K562 (cell line): Measurements from ENCODE around the gene SLC25A10. TPM values are rescaled to one million over a fixed set of nuclear protein-coding genes. Genes with fewer than 3 reads are reported as not detected.

Experiments used
- CC2D1A ChIP-seq: fragments of 450-650 bp; IDR thresholded peaks from 2 replicates; pipeline ENCODE4 v1.6.1; 2017; ENCODE audit warnings: mild to moderate bottlenecking
- L3MBTL2 ChIP-seq: fragments of 450-650 bp; IDR thresholded peaks from 2 replicates; pipeline ENCODE4 v1.6.1; 2016; ENCODE audit warnings: mild to moderate bottlenecking, moderate library complexity
- POLR2B ChIP-seq: fragments of 450-650 bp; IDR thresholded peaks from 2 replicates; pipeline ENCODE4 v1.6.1; 2018; ENCODE audit warnings: low read depth; ENCODE audit not compliant: partially characterized antibody
- SIRT6 ChIP-seq: IDR thresholded peaks from one replicate; pipeline ENCODE4 v1.6.1; 2012; ENCODE audit warnings: low read depth, mild to moderate bottlenecking, control low read depth, inconsistent platforms, low read length, moderate library complexity
- SMARCB1 ChIP-seq: IDR thresholded peaks from 2 replicates; pipeline ENCODE4 v1.6.1; 2011; ENCODE audit warnings: improper control_type of control experiment, low read depth; ENCODE audit not compliant: insufficient read length
- ZNF764 ChIP-seq: fragments of 250-450 bp; sonication (Bioruptor Pico); IDR thresholded peaks from 2 replicates; pipeline ENCODE4 v1.4.0; 2020; ENCODE audit warnings: low read depth, mild to moderate bottlenecking, moderate library complexity
- polyA plus RNA-seq, 8 experiments: library from polyadenylated mRNA; depleted of rRNA in 4 of 8; stranded (reverse) in 5 of 8; unstranded in 3 of 8; fragments of >200 nt; fragmentation: Nextera tagmentation in 2 of 8; fragmentation: Illumina TruSeq in 1 of 8; extraction: Ambion mirVana in 2 of 8; extraction: Trizol in 1 of 8; gene quantifications; 2 replicates each; pipeline versions ENCODE4 v1.2.1 to v1.2.3, GENCODE V29; 2011 to 2014; ENCODE audit warnings: inconsistent platforms in 1 of 8, missing spikeins in 1 of 8
- total RNA-seq, 7 experiments: library from RNA; depleted of rRNA in 6 of 7; stranded (reverse); fragments of >200 nt in 6 of 7; fragmentation: Illumina TruSeq in 2 of 7; extraction: Trizol in 2 of 7; gene quantifications; 2 replicates each; pipeline versions ENCODE4 v1.2.1 to v1.2.3, GENCODE V29; 2011 to 2021; ENCODE audit warnings: low replicate concordance in 1 of 7
- TF ChIP-seq, protein P1 (sequence below), 2 experiments: fragments of 450-650 bp; IDR thresholded peaks; 2 replicates each; pipeline ENCODE4 v1.6.1; 2018; ENCODE audit warnings: mild to moderate bottlenecking in 2 of 2, low read depth in 1 of 2; ENCODE audit not compliant: partially characterized antibody in 2 of 2
- TF ChIP-seq, protein P2 (sequence below): IDR thresholded peaks from 2 replicates; pipeline ENCODE4 v1.6.1; 2011; ENCODE audit warnings: borderline replicate concordance, low read depth, mild to moderate bottlenecking, moderate library complexity, low read length; ENCODE audit not compliant: insufficient read depth, poor library complexity, severe bottlenecking
- TF ChIP-seq, protein P3 (sequence below): sonication (generic); formaldehyde crosslinking; IDR thresholded peaks from 2 replicates; pipeline ENCODE4 v1.8.0; 2023; ENCODE audit warnings: mild to moderate bottlenecking, missing genetic modification reagents
- TF ChIP-seq, protein P4 (sequence below): sonication (generic); formaldehyde crosslinking; IDR thresholded peaks from 2 replicates; pipeline ENCODE4 v1.8.1; 2023; ENCODE audit warnings: mild to moderate bottlenecking, missing genetic modification reagents

Gene SLC25A10
- total and polyA plus RNA-seq, 9 of the 15 experiments (the other 6 are each of a cell fraction or from before 2014, with no cell fraction given) = 0.10 to 85.6 (median 34.3) TPM

DNA sequence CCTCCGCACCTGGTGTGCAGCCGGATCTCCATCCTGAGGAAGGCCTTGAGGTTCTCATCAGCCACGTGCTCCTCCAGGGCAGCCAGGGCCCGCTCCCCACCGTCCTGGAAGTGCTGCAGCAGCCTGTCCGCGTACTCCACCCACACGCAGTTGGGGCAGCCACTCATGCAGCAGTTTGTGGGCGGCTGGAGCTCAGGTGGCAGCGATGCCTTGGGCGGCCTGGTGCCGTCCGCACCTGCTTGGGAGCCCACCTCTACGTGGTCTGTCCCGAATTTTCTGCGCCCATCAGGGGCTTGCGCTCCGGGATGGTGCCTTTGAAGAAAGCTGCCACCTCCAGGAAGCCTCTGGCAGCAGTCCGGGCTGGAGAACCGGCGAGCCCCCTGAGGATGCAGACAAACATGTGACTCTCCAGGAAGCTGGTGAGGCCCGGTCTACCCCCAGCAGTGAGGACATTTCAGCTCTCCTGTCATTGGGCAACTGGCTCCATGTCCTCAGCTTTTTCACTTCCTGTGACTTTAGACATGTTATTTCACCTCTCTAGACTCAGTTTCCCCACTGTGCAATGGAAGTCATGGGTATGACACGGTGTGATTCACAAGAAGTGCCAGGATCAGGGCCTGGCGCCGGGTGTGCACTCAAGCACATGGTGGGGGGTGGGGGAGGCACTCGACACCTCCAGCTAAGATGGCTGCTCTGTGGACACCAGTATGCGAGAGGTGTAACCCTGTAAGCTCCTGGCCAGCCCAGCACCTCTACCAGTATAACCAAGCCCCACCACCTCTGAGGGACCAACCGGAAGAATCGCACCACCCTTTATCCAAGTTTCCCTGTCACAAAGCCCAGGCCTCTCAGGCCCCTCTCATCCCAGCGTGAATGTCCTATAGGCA is 46.6 kb upstream of the SLC25A10 start (continued):
- TF ChIP-seq, protein P1, sequence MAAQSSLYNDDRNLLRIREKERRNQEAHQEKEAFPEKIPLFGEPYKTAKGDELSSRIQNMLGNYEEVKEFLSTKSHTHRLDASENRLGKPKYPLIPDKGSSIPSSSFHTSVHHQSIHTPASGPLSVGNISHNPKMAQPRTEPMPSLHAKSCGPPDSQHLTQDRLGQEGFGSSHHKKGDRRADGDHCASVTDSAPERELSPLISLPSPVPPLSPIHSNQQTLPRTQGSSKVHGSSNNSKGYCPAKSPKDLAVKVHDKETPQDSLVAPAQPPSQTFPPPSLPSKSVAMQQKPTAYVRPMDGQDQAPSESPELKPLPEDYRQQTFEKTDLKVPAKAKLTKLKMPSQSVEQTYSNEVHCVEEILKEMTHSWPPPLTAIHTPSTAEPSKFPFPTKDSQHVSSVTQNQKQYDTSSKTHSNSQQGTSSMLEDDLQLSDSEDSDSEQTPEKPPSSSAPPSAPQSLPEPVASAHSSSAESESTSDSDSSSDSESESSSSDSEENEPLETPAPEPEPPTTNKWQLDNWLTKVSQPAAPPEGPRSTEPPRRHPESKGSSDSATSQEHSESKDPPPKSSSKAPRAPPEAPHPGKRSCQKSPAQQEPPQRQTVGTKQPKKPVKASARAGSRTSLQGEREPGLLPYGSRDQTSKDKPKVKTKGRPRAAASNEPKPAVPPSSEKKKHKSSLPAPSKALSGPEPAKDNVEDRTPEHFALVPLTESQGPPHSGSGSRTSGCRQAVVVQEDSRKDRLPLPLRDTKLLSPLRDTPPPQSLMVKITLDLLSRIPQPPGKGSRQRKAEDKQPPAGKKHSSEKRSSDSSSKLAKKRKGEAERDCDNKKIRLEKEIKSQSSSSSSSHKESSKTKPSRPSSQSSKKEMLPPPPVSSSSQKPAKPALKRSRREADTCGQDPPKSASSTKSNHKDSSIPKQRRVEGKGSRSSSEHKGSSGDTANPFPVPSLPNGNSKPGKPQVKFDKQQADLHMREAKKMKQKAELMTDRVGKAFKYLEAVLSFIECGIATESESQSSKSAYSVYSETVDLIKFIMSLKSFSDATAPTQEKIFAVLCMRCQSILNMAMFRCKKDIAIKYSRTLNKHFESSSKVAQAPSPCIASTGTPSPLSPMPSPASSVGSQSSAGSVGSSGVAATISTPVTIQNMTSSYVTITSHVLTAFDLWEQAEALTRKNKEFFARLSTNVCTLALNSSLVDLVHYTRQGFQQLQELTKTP (IDR thresholded peaks at IDR 0.05; ENCODE audit: low read depth in 1 of 2, partially characterized antibody in 2 of 2) = peak; percentile 24 to 29
- TF ChIP-seq, protein P2, sequence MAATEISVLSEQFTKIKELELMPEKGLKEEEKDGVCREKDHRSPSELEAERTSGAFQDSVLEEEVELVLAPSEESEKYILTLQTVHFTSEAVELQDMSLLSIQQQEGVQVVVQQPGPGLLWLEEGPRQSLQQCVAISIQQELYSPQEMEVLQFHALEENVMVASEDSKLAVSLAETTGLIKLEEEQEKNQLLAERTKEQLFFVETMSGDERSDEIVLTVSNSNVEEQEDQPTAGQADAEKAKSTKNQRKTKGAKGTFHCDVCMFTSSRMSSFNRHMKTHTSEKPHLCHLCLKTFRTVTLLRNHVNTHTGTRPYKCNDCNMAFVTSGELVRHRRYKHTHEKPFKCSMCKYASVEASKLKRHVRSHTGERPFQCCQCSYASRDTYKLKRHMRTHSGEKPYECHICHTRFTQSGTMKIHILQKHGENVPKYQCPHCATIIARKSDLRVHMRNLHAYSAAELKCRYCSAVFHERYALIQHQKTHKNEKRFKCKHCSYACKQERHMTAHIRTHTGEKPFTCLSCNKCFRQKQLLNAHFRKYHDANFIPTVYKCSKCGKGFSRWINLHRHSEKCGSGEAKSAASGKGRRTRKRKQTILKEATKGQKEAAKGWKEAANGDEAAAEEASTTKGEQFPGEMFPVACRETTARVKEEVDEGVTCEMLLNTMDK = no peak
- TF ChIP-seq CC2D1A = no peak
- TF ChIP-seq, protein P3, sequence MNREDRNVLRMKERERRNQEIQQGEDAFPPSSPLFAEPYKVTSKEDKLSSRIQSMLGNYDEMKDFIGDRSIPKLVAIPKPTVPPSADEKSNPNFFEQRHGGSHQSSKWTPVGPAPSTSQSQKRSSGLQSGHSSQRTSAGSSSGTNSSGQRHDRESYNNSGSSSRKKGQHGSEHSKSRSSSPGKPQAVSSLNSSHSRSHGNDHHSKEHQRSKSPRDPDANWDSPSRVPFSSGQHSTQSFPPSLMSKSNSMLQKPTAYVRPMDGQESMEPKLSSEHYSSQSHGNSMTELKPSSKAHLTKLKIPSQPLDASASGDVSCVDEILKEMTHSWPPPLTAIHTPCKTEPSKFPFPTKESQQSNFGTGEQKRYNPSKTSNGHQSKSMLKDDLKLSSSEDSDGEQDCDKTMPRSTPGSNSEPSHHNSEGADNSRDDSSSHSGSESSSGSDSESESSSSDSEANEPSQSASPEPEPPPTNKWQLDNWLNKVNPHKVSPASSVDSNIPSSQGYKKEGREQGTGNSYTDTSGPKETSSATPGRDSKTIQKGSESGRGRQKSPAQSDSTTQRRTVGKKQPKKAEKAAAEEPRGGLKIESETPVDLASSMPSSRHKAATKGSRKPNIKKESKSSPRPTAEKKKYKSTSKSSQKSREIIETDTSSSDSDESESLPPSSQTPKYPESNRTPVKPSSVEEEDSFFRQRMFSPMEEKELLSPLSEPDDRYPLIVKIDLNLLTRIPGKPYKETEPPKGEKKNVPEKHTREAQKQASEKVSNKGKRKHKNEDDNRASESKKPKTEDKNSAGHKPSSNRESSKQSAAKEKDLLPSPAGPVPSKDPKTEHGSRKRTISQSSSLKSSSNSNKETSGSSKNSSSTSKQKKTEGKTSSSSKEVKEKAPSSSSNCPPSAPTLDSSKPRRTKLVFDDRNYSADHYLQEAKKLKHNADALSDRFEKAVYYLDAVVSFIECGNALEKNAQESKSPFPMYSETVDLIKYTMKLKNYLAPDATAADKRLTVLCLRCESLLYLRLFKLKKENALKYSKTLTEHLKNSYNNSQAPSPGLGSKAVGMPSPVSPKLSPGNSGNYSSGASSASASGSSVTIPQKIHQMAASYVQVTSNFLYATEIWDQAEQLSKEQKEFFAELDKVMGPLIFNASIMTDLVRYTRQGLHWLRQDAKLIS = no peak
- no peak for TF ChIP-seq SMARCB1
- no peak for TF ChIP-seq ZNF764 (CRISPR knock-in tag)
- TF ChIP-seq L3MBTL2 = peak; percentile 98
- TF ChIP-seq SIRT6 = no peak
- TF ChIP-seq, protein P4, sequence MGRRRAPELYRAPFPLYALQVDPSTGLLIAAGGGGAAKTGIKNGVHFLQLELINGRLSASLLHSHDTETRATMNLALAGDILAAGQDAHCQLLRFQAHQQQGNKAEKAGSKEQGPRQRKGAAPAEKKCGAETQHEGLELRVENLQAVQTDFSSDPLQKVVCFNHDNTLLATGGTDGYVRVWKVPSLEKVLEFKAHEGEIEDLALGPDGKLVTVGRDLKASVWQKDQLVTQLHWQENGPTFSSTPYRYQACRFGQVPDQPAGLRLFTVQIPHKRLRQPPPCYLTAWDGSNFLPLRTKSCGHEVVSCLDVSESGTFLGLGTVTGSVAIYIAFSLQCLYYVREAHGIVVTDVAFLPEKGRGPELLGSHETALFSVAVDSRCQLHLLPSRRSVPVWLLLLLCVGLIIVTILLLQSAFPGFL = no peak
- TF ChIP-seq POLR2B = peak; percentile 15
